Activated CD4-positive, alpha-beta T cell treated with anti-CD3 and anti-CD28 coated beads, Interleukin-2, Interleukin-6, amounts not matched to agents 100 ng/mL and 50 ng/mL, durations not matched to agents 16 hours and 8 hours (primary cell): ENCODE measurements around the gene C16orf46.
A peak's percentile ranks its signal among the peaks of the same experiment; 100 is the strongest.
"Not testable (repeated sequence)": the region's sequence is repeated elsewhere in the genome, so short reads cannot be mapped to it uniquely, and the experiment has no call there.

Experiments
- DNase-seq: peaks from one replicate; pipeline ENCODE4 v3.0.0-alpha.2; 2020

Gene C16orf46

DNA sequence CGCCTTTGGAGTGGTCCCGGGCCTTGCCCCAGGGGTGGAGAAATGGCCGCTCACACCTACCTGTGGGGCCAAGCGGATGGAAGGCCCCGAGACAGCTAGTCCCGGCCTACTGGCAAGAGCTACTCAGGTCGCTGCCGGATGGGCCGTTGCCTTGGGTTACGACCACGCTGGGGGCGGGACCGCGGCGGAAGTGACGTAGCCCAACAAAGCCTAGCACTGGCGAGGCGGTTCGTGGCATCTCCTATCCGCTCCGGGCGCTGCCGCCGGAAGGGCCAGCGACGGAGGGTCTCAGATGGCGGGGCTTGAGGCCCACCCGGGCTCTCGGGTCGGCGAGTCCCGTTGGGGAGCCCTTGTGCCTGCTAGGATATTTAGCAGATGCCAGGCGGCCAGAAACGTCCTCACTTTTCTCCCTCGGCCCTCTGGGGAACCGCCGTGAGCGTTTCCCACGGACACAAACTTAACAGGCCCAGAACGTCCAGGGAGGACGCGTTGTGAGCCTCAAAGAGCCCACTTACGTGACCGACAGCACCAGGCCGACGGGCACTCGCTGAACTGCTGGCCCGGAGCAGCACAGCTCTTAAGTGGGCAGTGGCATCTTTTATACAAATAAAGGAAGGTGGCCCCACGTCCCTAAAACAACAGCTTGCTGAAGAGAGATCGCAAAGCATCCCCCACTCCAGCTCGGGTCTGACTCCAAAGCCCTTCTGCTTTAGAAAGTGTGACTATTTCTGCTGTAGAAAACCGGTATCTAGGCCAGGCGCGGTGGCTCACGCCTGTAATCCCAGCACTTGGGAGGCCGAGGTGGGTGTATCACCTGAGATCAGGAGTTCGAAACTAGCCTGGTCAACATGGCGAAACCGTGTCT, at the start of gene C16orf46:
Gene C16orf46, minus strand, starts transcription at position 163 of the 865 bp plus-strand sequence. CDS start 13,283 bp downstream, outside the sequence.
- DNase-seq = peak; percentile 98

- no peak for DNase-seq
These were observed 46.2 kb upstream of the C16orf46 start for GRCh38 chr16:81123092-81123852.

- no peak for DNase-seq
These were observed 44.5 kb upstream of the C16orf46 start for GRCh38 chr16:81121474-81121990.

DNA sequence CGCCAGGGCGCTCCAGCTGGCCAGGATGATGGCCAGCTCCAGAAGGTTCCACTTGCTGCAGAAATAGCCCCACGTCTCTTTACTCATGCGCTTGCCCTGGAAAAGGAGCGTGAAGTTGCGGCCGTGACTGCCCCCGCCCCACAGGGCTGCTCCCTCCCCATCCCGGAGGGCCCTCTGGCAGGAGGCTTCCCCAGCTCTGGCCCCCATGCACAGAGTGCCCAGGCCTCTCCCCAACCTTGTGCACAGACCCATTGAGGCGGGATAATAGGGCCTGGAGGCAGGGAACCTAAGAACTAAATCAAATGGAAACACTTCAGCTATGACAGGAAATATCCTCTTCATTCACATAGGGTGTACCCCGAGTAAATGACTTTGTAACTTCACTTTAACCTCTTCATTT, 40.4 kb upstream of the C16orf46 start:
- DNase-seq = no peak

- DNase-seq = no peak
These were observed 39.2 kb upstream of the C16orf46 start for GRCh38 chr16:81116285-81116684.

GRCh38 chr16:81112453-81112852, 35.4 kb upstream of the C16orf46 start:
- no peak for DNase-seq

DNA sequence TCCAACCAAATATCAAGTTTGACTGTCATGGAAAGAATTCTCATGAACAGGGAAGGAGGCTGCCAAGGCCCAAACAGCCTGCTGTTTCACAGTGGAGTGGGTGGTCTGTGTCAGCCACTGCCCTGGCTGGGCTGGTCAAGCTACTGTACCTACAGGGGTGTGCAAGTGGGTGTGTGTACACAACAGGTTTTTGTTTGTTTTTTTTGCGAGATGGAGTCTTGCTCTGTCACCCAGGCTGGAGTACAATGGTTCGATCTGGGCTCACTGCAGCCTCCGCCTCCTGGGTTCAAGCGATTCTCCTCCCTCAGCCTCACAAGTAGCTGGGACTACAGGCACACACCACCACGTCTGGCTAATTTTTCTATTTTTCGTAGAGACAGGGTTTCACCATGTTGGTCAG, 32.2 kb upstream of the C16orf46 start:
- DNase-seq = not testable (repeated sequence)

- no peak for DNase-seq
These were observed 30.5 kb upstream of the C16orf46 start for GRCh38 chr16:81107511-81107910.

DNA sequence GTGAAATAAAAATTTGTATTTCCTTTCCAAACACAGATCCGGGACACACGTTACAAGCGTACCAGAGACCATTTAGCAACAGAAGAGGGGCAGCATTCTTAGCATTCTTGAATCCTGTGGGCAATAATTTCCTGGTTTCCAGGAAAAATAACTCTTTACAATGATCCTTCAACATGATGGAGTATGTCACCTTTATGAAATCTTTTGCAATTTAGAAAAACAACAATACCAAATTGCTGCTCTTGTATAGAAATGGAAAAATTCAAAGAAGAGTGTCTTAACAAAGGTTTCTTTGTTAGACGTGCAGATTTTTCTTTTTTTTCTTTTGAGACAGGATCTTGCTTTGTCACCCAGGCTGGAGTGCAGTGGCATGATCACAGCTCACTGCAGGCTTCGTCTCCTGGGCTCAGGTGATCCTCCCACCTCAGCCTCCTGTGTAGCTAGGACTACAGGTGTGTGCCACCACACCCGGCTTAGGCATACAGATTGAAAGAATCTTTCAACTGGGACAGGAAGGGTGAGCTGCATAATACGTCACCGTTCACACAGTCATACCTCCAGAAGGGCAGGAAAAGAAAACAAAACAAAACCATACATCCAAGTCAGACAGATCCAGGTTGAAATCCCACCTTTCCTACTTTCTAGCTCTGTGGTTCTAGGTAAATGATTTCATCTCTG, 29.9 kb upstream of the C16orf46 start:
- no peak for DNase-seq

DNA sequence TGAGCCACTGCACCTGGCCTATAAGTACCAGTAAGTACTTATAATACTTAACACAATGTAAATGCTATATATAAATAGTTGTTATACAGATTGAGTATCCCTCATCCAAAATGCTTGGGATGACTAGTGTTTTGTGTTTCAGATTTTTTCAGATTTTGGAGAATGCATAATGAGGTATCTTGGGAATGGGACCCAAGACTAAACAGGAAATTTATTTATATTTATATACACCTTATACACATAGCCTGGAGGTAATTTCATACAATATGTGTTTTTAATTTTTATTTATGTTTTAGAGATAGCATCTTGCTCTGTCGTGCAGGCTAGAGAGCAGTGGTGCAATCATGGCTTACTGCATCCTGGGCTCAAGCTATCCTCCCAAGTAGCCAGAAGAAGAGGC, 28.9 kb upstream of the C16orf46 start:
- DNase-seq = no peak

DNA sequence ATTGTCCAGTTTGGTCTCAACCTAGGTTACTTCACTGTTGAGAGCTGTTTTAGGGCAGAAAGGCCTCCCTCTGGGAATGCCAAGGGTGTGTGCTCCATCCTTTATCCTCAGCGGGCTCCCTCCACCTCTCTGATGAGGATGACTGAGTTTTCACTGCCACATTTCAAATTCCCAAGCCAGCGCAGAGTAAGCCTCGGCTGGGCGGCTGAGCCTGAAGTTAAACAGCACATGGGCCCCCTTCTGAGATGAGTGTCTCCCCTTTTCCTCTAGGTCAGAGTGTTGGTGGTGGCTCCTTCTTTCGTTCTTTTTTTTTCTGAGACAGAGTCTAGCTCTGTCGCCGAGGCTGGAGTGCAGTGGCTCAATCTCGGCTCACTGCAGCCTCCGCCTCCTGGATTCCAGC, 24.7 kb upstream of the C16orf46 start:
- DNase-seq = no peak

DNA sequence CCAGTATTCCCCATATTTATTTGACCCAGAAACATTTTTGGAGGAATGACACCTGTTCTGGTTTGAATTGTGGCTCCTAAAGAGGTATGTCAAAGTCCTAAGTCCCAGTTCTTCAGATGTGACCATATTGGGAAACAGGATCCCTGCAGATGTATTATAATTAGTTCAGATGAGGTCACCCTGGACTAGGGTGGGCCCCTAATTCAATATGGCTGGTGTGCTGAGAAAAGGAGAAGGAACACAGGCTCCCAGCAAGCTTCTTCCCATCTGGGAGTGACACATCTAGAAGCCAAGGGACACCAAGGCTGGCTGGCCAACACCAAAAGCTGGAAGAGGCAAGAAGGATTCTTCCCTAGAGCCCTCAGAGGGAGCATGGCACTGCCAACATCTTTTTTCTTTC, 22.9 kb upstream of the C16orf46 start:
- DNase-seq = no peak

- no peak for DNase-seq
These were observed 20.2 kb upstream of the C16orf46 start for GRCh38 chr16:81097230-81097629.

GRCh38 chr16:81096715-81097208, 19.7 kb upstream of the C16orf46 start:
- no peak for DNase-seq

GRCh38 chr16:81095953-81096714, 19.1 kb upstream of the C16orf46 start, which contains the start of gene GCSH:
TSS of gene GCSH (minus strand) at chr16:81096395. CDS start at chr16:81096278, 117 bp downstream.
- peak; percentile 99 for DNase-seq

GRCh38 chr16:81095653-81095952, 18.6 kb upstream of the C16orf46 start:
- no peak for DNase-seq

- no peak for DNase-seq
These were observed 17.8 kb upstream of the C16orf46 start for GRCh38 chr16:81094771-81095251.

GRCh38 chr16:81088836-81089235, 11.8 kb upstream of the C16orf46 start:
- DNase-seq = no peak

- DNase-seq = no peak
These were observed 4.0 kb upstream of the C16orf46 start for GRCh38 chr16:81081014-81081413.

GRCh38 chr16:81080233-81080632, 3.2 kb upstream of the C16orf46 start:
- DNase-seq = no peak

DNA sequence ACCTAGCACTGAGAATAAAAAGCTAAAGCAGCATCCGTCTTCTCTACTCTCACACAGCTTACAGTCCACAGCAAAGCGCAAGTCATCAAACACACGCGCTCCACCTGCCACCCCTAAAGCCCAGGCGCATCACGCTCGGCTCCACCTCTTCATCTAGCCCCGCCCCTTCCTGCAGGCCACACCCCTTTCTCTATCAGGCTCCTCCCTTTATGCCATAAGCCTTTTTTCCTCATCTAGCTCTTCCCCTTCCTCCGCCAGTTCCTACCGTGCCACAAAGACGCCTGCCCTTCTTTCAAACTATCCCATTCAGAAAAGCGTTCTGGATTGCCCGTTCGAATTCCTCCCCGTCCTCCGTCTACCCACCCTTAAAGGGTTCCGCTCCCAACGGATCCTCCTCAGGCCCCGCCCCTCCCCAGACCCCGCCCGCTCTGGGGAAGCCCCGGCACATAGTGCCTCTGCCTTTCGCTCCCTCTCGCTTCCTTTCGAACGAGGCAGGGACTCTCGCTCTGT, 417 bp downstream of the C16orf46 start:
- peak; percentile 93 for DNase-seq
